ENCODE results near the gene STX16.
A peak's percentile ranks its signal among the peaks of the same experiment; 100 is the strongest.

The STX16 gene

DNA sequence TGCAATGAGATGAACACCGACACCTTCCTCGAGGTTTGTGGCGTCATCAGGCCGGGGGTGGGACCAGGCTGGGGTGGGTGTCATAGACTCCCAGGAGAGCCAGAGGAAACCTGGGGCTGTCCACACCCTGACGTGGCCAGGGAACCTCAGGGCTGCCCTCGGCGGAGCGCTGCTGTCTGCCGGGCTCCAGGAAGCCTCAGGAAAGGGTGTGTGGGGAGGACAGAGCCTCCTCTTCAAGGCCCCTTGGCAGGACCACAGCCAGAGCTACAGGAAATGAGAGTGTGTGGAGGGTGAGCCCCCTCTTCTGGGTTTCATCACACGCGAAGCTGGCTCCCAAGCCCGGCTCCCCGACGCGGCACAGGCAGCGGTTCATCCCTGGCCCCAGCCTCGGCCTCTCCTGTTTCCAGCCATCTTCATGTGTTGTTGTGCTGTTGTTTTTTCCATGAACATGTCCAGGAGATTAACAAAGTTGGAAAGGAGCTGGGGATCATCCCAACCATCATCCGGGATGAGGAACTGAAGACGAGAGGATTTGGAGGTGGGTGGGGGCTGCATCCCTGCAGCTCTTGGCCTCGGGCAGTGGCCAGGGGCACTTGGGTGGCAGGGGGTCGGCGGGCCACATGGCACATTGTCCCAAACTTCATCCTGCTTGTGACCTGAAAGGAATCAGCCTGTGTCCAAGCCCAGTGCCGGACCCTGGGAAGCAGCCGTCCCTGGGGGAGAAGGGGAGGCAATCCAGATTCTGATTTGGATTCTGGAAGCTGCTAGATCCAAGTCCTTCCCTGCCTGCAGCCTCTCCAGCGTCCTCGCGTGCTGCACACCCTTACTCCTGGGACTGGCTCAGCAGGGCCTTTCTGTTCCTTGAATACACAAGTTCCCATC, 47.9 kb downstream of the STX16 start:
- no peak for DNase-seq

DNA sequence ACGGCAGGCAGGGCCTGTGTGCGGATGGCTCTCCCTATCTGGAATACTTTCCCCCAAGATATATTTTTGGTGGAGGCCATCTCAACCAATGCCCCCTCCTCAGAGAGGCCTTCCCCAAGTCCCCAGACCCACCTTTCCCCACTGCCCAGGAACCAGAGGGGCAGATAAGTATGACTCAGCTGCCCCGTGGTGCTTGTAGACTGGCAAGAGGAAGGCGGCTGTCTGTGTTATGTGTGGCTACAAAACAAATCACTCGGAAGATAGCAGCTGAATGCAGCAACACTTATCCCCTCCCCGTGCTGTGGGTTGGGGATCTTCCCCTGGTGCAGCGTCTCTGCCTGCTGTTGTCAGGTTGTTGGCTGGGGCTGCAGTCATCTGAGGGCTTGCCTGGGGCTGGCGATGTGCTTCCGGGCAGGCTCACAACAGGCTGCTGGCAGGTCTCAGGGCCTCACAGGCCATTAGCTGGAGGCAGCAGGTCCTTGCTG, 48.6 kb downstream of the STX16 start:
- DNase-seq, result no peak

DNA sequence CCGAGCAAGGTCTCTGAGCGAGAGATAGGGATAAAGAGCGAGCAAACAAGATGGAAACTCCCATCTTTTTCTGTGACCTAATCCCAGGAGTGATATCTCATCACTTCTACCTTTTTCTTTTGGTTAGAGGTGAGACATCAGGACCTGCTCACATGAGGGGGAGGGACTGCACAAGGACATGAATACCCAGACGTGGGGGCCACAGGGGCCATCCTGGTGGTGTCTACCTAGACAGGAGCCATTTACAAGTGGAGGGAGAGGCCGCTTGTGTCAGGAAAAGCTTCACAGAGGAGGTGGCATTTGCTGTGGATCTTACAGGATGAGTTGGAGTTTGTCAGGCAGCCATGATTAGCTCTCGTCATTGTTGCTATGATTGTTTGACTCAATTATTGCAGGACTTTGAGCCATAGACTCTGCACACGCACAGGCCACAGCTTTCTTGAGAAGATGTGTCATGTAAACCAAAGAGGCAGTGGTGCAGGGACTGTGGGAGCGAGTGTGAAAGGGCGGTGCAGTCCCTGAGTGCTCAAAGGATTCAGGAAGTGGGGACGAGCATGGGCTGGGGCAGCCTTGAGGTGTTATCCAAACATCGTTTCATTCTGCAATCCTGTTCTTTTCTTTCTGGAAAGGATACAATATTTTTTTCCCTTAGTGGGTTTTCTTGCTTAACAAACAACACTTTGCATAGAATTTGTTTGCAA, 49.2 kb downstream of the STX16 start:
- no peak for DNase-seq

DNA sequence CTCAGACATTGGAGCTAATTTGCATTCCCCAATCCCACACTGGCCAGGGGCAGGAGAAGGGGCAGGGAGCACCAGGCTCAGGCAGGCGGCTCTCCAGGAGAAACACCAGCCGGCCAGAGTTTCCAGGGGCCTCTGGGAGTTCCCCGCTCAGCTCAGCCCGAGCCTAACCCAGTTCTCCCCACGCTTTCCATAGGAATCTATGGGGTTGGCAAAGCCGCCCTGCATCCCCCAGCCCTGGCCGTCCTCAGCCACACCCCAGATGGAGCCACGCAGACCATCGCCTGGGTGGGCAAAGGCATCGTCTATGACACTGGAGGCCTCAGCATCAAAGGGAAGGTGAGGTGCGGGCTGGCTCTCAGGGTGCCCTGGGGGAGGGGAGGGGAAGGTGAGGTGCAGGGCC, 49.7 kb downstream of the STX16 start:
- DNase-seq, result no peak

DNA sequence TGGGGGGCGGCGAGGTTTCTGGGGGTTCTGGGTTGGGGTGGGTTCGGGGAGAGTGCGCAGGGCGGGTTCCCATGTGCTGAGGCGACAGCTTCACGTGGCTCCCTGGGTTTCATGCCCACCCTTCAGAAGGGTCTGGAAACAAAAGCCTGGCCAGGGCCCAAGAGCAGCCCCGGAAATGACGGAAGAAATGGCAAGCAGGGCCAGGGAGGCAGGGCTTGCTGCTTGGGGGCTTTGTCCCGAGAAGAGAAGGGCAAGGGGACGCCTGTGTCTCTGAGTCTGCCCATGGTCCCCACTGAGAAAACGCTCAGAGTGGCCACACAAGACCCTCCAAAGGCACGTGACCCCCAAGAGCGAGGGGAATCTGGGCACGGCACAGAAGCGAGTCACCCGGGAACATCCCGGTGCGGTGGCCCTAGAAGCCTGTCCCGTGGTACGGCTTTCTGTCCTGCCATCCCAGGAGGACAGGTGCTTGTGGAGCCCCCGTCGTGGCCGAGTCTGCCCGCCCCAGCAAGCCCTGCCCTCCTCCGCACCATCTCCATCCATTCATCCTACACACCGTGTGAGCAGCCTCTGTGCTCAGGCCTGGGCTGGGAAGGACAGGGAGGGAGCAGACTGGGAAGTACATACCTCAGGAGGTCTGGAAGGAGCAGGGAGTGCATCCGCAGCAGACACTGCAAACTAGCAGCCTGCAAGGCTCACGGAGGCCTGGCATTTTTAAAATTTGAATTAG, 50.5 kb downstream of the STX16 start:
- no peak for DNase-seq

DNA sequence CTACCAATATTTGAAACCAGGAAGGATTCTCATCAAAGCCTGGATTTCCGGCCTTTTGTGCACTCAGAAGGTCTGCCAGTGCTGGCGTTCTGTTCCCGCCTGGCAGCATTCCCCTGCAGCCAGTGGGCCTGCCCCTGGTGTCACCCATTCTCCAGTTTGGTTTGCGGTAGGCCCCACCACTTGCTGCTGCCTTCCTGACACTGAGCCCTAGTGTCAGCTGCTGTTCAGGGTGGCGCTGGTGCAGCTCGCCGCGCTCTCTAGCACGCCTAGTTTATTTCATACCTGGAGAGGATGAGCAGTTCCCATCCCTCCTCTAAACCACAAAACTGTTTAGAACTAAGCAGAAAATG, 51.1 kb downstream of the STX16 start:
- no peak for DNase-seq

DNA sequence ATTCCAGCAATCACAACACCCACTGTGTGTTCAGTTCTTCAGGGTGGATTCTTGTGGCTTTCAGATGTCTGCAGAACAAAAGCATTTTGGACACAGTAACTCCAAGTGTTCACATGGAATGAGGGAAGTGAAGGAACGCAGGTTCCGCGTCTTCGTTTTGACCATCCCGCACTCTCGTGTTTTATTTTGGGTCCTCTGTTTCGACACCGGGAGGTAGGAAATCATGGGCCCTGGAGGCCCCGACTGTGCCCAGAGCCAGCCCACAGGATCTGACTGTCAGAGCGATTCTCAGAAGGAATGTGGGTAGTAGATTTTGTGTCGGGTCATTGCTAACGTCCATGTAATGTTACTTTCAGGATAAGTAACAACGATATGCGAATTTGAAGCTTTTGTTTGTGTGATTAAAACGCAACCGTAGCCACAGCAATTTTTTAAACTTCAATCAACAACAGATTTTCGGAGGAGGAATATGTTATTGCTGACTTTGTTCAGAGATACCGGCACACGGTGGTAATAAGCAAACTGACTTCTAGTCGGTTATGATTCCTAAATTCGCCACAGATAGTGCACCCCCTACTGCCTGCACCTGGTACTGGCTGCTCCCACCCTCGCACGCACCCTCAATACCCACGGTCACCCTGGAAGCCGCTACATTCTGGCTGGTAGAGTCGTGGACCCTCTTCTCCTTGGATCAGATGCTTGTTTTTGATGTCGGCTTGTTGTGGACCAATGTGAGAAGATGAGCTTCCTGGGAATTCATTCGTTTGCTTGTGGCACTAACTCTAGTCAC, 52.0 kb downstream of the STX16 start:
- peak; percentile 13 for DNase-seq

DNA sequence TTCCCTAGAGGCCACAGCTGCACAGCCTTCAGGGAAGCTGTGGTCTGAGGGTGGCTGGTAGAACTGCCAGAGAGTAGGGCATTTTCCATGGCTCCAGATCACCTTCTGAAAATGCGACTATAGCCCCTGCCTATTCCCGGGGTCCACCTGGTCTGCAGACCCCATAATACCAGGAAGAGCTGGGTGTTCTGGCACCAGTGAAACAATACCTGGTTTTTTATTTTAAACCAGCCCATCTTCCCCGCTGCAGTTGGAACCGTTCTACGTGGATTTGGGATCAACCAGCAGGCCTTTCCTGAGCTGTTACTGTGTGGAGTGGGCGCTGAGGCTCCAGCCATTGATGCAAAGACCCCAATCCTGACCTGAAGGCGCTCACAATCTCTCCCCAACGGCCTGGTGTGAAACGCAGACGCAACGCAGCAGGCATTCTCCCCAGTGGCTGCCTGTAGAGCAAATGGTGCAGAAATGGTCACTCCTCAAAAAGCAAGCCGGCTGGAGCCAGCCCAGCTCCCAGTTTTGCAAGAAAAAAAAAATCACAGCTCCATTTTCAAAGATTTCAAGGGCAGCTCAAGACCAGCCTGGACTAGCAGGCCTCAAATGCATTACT, 52.8 kb downstream of the STX16 start:
- DNase-seq, result no peak

DNA sequence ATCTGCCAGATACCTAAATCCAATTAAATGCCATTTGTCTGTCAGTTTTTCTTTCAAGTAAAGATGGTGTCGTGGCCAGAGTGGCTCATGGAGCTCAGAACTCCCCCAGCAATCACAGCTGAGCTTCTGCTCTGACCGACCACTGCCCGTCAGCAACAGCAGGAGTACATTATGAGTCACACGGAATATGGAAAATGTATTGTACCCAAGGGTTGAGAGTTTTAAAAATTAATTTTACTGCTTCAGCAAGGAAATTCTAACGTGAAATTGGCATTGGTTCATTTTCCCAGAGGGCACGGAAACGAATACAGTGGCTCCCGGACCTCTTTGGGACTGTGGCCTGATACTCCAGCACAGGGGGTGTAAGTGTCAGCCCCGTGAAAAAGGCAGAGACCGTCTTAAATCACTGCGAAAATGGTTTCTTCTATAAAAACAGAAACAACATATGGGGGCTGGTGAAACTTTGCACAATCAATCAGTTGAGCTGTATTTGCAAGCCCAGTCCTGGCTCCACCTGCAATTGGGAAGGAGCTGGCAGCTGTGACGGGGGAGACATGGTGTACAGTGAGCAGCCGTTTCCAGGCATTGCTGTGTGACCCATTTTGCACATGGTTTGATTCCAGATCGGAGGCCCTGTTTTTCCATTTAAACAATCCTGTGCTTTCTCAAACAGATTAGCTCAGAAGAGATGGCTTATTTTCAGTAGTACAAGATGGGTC, 54.3 kb downstream of the STX16 start:
- DNase-seq, result no peak

DNA sequence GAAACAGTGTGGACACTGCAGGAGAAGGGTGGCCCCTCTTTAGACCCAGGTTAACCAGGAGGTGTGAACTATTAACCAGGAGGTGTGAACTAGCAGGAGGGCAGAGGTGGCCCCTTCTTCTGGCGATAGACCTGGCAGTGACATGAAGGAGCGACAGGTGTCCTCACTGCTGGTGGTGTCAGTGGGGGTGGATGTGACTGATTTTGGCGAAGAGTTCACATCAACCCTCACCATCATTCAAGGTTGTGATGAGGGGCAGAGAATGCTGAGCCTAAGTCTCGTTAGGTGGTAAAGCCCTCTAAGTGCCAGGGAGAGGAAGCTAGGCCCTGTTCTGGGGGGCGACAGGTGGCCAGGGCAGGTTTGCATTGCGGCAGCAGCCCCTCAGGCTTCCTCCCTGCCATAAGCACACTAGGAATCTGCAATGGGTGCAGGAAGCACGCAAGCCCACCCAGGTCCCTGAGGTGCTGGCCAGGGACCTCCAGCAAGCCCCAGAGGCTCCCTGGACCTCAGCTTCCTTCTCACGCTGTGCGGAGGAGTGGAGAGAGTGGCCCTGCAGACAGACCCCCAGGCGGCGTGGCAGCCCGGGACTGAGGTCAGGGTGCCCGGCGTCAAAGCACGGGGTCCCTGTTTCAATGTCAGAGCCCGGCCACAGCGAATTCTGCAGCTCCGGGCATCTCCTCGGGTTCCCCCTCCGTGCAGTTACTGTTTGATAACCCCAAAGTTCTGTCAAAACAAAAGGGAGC, 55.2 kb downstream of the STX16 start:
- DNase-seq, result no peak

DNA sequence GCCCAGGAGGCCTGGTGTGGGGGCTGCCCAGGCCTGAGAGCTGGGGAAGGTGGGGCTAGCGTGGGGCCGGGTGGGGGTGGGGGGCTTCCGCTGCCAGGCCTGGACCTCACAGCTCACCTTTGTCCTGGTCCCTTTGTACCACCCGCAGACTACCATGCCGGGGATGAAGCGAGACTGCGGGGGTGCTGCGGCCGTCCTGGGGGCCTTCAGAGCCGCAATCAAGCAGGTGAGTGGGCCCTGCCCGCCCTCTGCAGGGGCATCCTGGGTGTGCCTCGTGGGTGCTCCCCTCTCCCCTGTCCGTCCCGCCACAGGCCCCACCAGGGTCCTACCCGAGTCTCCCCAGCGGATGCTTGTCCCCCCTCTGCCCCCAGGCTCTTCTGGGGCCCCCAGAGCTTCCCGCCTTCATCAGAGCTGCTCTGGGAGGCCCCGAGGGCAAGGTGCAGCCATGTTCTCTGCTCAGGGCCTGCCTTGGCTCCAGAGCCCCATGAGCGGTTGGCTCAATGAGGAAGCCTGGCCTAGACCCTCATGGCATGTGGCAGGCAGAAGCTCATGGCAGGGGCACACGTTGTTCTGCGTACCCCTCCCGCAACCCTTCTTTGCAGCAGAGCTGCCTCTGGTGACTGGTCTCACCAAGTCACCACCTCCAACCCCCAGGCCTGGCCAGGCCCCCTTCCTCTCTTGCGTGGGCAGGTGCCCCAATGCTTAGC, 56.0 kb downstream of the STX16 start:
- DNase-seq, result no peak

DNA sequence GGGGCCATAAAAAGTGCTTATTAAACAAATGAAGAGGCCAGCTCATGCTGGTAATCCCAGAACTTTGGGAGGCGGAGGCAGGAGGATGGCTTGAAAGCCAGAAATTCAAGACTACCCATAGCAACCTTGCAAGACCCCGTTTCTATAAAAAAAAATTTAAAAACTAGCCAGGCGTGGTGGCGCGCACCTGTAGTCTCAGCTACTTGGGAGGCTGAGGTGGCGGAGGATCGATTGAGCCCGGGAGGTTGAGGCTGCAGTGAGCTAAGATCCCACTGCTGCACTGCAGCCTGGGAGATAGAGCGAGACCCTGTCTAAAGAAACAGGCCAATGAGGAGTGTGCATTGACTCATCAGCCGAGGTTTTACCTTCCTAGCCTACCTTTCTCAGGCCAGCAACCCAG, 56.7 kb downstream of the STX16 start:
- DNase-seq, result no peak

DNA sequence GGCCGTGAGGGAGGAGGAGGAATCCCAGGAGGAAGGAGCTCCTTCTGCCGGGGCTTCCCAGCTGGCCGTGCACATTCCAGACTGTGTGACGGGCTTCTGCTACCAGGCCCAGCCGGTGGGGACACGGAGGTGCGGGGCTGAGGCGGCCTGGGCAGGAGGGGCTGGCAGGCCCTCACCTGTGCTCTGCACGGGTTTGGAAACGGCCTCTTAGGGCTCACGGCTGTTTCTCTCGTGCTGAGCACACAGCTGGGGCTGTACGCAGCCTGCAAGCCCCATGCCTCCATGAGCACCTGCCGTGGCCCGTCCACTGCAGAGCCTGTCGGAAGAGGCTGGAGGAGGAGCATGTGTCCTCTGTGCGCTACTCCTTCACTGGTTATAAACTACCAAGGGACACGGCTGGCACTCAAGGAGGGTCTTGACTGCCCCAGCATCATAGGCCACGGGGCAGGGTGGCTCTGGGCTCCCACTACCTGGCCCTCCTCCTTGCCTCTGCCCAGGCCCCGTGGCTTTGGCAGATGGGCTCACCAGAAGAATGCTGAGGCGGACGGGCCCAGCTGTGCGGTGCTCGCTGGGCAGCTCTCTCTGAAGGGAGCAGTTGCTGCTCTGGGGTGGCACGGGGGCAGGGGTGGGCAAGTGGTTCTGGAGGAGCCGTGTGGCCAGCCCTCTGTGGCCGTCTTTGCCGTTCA, 57.3 kb downstream of the STX16 start:
- no peak for DNase-seq

DNA sequence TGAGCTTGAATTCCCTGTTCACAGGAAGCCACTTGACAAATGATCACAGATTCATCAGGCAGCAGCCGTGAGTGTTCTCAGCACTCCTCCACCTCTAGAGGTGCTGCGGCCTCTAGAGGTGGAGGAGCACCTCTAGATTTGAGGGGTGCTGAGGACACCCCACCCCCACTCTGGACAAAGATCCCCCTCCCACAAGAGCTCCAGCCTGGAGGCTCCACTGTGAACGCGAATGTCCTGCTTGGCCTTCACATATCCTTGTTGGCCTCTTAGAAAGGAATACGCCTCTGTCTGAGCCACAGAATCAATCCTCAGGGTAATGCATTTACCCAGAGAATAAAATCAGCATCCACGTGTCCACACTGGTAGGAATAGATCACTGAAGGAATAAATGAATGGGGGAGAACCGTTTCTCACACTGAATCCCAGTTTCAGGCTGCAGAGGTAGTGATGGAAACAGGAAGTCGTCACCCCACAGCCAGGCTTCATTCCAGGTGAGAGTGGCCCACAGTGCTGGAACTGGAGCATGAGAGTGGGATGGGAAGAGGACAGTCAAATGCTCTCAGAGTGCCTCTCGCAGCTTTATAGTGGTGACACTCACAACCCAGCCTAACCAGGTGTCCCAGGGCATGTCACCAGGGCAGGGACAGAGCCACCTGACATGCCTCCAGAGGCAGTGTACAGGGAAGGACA, 58.1 kb downstream of the STX16 start:
- no peak for DNase-seq

DNA sequence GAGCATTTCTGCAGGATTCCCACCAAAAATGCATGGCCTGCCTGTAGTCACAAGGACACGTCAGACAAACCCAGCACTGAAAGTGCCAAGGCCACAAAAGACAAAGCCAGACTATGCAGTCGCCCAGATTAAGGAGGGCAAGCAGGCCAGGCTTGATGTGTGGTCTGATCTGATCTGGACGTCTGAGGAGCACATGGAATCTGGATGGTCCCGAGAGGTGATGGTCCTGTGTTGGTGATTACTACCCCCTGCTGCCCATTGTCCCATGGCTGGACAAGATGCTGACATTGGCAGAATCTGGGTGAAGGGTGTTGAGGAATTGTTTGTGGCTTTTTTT, 58.6 kb downstream of the STX16 start:
- no peak for DNase-seq

DNA sequence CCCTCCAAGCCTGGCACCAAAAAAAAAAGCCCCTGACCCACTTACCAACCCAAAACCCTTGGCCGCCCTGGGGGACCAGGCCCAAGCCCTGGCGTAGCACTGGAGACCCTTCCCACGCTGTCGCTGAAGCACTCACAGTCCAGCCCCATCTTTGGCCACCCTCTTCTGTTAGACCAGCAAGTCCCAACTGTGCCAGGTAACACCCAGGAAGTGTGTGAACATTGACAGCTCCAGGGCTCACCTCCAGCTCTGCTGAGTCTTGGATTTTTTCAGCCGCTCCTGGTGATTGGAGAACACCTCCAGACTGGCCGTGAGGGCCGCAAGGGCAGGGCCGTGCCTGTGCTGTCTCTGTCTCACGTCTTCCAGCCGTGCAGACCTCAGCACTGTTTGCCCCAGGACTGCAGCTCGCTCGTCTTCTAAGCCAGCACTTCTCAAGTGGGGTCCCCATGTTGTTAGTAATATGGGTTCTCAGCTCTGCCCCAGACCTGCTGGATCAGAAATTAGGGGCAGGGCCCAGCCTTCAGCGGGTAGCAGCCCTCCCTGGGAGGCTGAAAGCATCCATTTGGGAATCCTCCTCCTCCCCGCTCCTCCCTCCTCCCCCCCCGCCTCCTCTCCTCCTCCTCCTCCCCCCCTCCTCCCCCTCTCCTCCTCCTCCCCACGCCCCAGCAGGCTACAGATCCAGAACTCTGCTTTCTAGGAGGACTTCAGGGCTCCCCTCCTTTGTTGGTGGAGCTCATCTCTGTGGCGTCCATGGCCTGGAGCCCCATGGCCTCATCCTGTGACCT, 59.6 kb downstream of the STX16 start:
- DNase-seq, result no peak

DNA sequence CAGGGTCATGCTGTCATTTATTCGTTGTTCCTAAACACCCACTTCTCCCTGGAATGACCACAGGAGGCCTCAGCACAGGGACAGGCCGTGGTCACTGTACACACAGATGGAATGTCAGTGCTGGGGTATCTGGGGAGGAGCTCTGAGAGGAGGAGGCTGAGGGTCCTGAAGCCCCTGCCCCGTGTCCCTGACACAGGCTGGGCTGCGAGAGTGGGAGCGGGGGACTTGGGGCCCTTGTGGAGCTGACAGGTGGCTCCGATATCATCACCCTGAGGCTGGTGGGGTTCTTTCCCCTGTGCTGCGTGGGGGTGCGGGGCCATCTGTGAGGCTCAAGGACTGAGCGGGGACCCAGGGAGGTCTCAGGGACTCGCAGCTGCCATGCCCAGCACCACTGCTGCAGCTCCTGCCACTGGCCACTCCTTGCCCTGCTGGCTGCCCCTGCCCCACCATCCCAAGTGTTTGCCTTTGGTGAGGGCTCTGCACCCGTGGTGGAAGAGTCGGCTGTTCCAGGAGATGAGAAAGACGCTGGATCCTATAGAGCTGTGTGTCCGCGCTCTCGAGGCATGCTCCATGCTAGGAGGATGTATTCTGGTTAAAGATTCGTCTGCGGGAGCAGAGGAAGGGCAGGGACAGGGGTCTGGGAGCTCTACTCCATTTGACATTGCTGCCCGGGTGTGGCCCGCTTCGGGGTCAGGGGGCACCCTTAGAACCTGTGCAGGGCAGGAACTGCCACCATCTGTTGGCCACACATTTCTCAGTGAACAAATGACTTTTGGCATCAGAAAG, 60.4 kb downstream of the STX16 start:
- DNase-seq, result no peak

Data from hematopoietic multipotent progenitor cell treated with erythropoietin and hydrocortisone succinate and interleukin-3 and kit ligand, for 4 days (in vitro differentiated cells).